ENCODE measurements around the gene DNAJC30. TPM values are rescaled to one million over a fixed set of nuclear protein-coding genes. Genes with fewer than 3 reads are reported as not detected.

DNAJC30 gene
- polyA plus RNA-seq, 5 donors, result 8.1 to 10.5 (median 9.0) TPM

DNA sequence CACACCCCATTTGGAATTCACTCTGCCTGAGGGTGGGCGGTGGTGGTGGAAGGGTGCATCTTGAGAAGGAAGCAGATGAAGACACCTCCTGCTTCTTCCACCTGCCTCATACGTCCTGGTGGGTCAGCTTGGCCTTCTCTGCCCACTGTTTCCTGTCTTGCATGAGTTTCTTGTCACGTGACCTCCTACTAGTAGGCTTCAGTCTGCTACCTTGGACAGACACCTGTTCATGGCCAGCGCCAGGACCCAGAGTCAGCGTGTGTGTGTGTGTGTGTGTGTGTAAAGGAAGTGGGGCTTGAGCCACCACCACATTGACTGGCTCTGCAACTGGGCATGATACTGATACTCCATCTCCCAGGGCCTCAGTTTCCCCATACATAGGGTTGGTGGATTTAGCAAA, 32.7 kb downstream of the DNAJC30 start:
- DNase-seq, result no peak

DNA sequence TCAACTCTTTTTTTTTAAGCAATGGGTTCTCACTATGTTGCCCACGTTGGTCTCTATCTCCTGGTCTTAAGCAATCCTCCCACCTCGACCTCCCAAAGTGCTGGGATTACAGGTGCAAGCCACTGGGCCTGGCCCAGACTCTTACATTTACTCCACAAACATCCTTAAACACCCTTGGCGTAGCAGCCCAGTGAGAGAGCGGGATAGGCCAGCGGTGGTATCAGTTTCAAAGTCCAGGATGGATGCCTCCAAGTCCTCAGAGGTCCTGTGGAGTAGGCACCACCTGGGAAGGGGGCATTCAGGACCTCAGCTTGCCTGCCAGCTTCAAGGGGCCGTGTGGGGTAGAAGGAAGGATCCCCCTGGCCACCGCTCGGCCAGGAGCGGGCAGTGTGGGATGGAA, 33.7 kb downstream of the DNAJC30 start:
- no peak for DNase-seq

DNA sequence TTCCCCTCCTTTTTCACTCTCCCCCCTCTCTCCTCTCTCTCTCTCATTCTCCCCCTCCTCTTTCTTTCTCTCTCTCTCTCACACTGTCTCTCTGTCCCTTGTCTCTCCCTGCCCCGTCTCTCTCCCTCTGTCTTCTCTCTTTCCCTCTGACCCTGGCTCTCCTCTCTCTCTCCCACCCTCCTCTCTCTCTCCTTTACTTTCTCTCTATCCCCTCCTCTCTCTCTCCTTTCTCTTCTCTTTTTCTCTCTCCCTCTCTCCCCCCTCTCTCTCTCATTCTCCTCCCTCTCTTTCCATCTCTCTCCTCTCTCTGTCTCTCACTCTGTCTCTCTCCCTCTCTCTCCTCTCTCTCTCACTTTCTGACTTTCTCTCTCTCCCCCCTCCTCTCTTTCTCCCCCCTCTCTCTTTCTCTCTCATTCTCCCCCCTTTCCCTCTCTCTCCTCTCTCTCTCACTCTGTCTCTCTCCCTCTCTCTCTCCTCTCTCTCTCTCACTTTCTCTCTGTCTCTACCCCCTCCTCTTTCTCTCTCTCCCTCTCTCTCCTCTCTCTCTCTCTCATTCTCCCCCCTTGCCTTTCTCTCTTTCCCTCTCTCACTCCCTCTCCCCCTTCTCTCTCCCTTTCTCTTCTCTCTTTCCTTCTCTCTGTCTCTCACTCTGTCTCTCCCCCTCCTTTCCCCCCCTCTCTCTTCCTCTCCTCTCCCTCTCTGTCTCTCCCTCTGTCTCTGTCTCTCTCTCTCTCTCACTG, 34.5 kb downstream of the DNAJC30 start:
- no peak for DNase-seq

DNA sequence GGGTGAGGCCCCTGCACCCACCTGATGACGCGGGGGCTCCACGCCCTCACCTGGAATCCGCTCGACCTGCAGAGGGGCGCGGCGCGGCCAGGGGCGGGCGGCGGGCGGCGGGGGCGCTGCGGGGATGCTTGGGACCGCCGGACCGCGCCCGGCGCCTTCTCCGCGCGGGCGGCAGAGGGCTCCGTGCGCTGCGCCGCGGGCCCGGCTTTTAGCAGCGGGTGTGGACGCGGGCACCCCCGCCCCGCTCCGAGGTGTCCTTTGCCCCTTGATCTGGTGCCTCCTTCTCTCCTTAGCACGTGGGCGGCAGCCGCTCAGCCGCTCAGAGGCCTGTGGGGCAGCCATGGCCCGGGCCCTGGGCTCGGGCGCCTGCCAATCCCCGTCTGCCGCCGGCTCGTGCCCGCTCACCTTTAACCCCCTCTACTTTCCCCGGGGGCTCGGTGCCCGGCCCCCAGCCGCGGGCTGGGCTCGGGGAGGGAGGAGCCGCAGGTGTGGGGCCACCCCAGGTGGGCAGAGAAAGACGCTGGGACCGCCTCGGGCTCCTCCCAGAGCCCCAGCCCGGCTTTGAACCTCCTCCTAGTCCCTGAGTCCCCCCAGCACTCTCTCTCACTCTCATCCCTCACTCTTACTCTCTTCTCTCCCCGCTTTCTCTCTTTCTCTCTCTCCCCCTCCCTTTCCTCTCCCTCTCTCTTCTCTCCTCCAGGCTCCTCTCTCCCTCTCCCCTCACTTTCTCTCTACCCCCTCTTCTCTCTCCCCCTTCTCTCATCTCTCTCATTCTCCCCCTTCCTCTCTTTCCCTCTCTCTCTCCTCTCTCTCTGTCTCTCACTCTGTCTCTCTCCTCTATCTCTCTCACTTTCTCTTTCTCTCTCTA, 35.3 kb downstream of the DNAJC30 start:
- no peak for DNase-seq

DNA sequence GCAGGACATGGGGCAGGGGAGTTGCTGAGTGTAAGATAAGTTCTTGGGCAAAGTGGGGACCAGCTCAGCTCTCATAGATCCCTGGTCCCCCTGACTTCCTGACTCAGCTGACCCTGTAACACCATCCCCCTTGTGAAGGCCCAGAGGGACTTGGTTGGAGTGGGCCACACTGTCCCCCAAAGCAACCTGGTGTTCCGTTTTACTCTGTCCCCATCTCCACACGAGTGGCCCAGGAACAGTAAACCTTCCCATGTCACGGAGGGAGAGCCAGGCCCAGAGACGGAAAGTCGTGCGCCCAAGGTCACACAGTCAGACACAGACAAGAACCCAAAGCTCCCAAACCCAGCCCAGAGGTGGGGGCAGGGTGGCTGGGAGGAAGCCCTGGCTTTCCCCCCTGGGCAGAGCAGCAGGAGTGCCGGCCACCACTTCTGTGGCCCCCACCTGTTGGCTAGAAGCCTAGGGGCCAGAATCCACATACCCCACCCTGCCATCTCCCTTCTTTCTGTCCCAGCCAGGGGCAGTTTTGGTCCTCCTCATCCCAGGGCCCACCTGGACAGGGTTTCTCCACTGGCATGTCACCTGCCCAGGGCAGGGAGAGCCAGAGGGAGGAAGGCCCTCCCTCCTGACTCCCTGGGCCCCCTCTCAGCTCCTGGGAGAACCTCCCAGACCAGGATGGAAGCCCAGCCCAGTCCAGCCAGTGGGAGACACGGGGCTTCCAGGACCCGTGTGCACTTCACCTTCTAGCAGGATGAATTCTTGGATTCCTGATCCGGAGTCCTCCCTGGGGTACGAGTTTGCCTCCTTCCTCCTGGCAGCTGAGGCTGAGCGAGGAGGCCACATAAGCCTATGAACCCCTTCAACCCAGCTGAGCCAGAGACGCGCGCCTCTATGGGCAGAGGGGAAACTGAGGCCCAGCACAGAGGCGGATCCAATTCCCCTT, 36.2 kb downstream of the DNAJC30 start:
- no peak for DNase-seq

DNA sequence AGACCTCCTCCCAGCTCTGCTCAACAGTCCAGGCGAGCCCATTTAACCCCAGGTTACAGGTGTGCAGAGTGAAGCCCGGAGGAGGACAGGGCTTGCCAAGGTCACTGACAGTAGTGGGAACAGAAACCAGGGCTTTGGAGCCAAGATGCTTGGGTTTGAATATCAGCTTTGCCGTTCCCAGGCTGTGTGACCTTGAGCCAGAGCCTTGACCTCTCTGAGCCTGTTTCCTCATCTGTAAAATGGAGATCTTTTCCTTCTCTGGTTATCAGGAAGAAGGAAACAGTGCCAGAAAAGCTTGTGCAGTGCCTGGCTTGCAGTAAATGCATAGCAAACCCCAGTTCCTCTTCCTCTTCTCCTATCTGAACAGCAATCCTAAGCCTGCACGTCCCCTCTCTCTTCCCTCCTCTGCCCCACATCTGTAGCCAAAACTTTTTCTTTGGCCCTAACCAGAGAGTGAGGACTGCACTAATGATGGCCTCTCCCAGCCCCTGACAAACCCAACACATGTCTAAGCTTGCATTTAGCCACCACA, 37.5 kb downstream of the DNAJC30 start:
- DNase-seq, result no peak

DNA sequence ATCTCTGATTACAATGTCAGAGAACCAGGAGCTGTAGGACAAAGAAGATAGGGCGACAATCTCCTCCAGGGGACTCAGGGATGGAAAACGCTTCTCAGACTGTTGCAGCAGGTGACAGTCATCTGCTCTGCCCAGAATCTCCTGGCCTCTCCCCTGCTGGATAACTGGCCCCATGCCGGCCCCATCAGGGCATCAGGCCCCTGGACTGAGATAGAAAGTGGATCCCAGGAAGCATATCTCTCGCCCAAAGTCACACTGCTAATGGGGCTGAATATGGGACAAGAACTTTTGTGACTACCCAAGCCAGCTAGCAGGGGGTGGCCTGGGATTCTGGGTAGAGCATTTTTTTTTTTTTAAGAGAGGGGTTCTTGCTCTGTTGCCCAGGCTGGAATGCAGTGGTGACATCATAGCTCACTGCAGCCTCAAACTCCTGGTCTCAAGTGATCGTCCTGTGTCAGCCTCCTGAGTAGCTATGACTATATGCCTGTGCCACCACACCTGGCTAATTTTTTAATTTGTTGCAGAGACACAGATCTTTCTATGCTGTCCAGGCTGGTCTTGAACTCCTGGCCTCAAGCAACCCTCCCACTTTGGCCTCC, 38.5 kb downstream of the DNAJC30 start:
- no peak for DNase-seq

DNA sequence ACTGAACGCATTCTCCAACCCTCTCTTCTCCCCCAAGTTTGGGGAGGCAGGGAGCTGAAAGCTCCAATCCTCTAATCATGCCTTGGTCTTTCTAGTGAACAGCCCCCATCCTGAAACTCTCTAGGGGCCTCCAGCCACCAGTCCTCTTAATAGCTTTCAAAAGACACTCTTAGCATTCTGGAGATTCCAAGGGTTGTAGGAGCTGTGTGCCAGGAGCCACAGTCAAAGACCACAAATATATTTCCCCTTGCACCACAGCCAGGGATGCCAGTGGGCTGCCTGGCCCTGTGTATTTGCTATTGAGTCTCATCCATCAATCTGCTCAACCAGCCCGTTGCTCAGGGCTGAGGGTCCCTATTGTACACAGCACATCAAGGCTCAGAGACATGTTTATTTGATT, 40.4 kb downstream of the DNAJC30 start:
- DNase-seq, result no peak

DNA sequence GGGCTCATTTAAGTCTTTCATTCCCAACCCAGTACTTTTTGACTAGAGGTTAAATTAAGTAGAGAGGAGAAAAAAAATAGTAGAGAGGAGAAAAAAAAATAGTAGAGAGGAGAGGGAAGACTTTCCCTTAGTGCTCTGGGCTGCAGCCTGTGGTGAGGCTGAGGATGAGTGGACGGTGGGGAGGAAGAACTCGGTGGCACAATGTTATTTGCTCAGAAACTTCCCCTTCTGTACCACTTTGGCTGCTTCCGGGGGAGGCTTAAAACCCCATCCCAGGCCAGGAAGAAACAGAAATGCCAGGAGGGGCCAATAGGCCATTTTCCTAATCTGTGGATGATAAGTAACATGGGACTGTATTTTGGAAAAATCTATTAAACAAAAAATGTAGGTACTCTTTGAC, 44.3 kb downstream of the DNAJC30 start:
- no peak for DNase-seq

DNA sequence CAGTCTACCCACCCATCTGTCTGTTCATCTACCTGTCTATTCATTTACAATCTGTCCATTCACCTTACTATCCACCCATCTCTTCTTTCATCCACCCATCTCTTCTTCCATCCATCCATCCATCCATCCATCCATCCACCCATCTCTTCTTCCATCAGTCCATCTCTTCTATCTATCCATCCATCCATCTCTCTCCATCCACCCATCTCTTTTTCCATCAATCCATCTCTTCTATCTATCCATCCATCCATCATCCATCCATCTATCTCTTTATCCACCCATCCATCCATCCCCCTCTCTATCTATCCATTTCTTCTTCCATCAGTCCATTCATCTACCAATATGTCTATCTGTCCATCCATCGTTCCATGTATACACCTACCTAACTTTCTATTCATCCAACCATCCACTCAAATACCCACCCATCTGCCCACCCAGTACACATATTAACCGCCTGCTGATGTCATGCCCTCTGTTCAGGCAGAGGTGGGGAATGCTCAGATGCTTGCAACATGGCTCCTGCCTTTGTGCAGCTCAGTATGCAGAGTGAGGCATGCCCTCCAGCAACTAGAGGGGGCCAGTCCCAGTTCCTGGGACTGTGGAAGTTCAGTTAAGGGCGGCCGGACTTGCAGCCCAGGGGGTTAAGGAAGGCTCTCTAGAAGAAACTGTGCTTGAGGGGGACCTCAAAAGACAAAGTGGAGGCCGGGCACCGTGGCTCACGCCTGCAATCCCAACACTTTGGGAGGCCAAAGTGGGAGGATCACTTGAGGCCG, 47.6 kb downstream of the DNAJC30 start:
- DNase-seq, result no peak

DNA sequence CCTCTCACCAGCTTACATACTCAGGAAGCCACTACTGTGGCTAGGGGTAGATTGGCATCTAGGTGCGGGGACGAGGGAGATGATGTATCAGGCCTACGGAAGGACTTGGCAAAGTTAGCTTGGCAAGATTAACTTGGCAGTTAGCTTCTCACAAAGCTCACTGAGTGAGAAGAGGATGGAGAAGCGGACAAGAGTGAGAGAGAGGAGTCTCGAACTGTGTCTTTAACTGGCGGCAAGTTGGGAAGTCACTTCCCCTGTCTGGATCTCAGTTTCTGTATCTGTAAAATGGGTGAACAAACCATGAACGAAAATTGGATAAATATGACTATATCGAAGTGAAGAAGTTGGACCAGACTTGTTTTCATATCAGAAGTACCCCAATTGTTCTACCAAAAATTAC, 49.4 kb downstream of the DNAJC30 start:
- DNase-seq, result no peak

DNA sequence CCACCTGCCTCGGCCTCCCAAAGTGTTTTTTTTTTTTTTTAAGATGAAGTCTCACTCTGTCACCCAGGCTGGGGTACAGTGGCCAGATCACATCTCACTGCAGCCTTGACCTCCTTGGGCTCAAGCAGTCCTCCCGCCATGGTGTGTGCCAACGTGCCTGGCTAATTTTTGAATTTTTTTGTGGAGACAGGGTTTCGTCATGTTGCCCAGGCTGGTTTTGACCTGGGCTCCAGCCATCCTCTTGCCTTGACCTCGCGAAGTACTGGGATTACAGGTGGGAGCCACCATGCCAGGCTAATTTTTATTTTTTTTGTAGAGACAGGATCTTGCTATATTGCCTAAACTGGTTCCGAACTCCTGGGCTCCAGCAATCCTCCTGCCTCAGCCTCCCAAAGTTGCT, 49.9 kb downstream of the DNAJC30 start:
- no peak for DNase-seq

DNA sequence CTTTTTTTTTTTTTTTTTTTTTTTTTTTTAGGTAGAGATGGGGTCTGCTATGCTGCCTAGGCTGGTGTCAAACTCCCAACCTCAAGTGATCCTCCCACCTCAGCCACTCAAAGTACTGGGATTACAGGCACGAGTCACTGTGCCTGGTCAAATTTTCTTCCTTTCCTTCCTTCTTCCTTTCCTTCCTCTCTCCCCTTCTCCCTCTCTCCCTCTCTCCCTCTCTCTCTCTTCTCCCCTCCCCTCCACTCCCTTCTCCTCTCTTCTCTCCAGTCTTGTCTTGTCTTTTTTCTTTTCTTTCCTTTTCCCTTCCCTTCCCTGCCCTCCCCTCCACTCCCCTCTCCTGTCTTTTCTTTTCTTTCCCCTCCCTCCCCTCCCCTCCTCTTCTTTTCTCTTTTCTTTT, 51.7 kb downstream of the DNAJC30 start:
- DNase-seq, result no peak

Other genes with a start within 250 kb of the DNAJC30 start
- gene FZD9, start 249.7 kb downstream of the DNAJC30 start, polyA plus RNA-seq (ENCODE audit: insufficient read depth in 1 of 5, insufficient read length in 5 of 5, low replicate concordance in 1 of 5), result 1 to 10 TPM in 1 of 5 donors, under 1 TPM in 4; 0.38 to 1.9 (median 0.72) TPM
- 10 to 100 TPM; 59.0 to 76.0 (median 71.8) TPM for gene BAZ1B, start 161.2 kb downstream of the DNAJC30 start, polyA plus RNA-seq (ENCODE audit: insufficient read depth in 1 of 5, insufficient read length in 5 of 5, low replicate concordance in 1 of 5)
- 10 to 100 TPM; 29.2 to 43.2 (median 30.9) TPM for gene BCL7B, start 125.8 kb downstream of the DNAJC30 start, polyA plus RNA-seq (ENCODE audit: insufficient read depth in 1 of 5, insufficient read length in 5 of 5, low replicate concordance in 1 of 5)
- gene TBL2, start 104.9 kb downstream of the DNAJC30 start, polyA plus RNA-seq (ENCODE audit: insufficient read depth in 1 of 5, insufficient read length in 5 of 5, low replicate concordance in 1 of 5), result 10 to 100 TPM; 36.9 to 41.9 (median 39.6) TPM
- gene MLXIPL, start 58.9 kb downstream of the DNAJC30 start, polyA plus RNA-seq (ENCODE audit: insufficient read depth in 1 of 5, insufficient read length in 5 of 5, low replicate concordance in 1 of 5), result 1 to 10 TPM; 1.6 to 6.0 (median 2.4) TPM
- gene VPS37D, start 15.6 kb downstream of the DNAJC30 start, polyA plus RNA-seq (ENCODE audit: insufficient read depth in 1 of 5, insufficient read length in 5 of 5, low replicate concordance in 1 of 5), result 10 to 100 TPM in 2 of 5 donors, 1 to 10 TPM in 3; 5.5 to 12.3 (median 8.2) TPM
- gene BUD23, start 144 bp upstream of the DNAJC30 start, polyA plus RNA-seq (ENCODE audit: insufficient read depth in 1 of 5, insufficient read length in 5 of 5, low replicate concordance in 1 of 5), result 10 to 100 TPM; 69.3 to 99.6 (median 83.6) TPM
- 10 to 100 TPM in 1 of 5 donors, 1 to 10 TPM in 4; 6.4 to 12.7 (median 9.4) TPM for gene STX1A, start 36.2 kb upstream of the DNAJC30 start, polyA plus RNA-seq (ENCODE audit: insufficient read depth in 1 of 5, insufficient read length in 5 of 5, low replicate concordance in 1 of 5)
- 10 to 100 TPM; 12.5 to 18.2 (median 13.5) TPM for gene ABHD11, start 55.3 kb upstream of the DNAJC30 start, polyA plus RNA-seq (ENCODE audit: insufficient read depth in 1 of 5, insufficient read length in 5 of 5, low replicate concordance in 1 of 5)
- 10 to 100 TPM in 4 of 5 donors, 1 to 10 TPM in 1; 10.0 to 31.1 (median 19.9) TPM for gene CLDN3, start 86.8 kb upstream of the DNAJC30 start, polyA plus RNA-seq (ENCODE audit: insufficient read depth in 1 of 5, insufficient read length in 5 of 5, low replicate concordance in 1 of 5)
- gene CLDN4, start 147.5 kb upstream of the DNAJC30 start, polyA plus RNA-seq (ENCODE audit: insufficient read depth in 1 of 5, insufficient read length in 5 of 5, low replicate concordance in 1 of 5), result 10 to 100 TPM; 65.3 to 98.7 (median 77.1) TPM
- 1 to 10 TPM; 2.1 to 8.6 (median 4.3) TPM for gene METTL27, start 159.1 kb upstream of the DNAJC30 start, polyA plus RNA-seq (ENCODE audit: insufficient read depth in 1 of 5, insufficient read length in 5 of 5, low replicate concordance in 1 of 5)
- under 1 TPM in 1 of 5 donors, not detected in 4; 0.24 TPM for gene TMEM270, start 177.7 kb upstream of the DNAJC30 start, polyA plus RNA-seq (ENCODE audit: insufficient read depth in 1 of 5, insufficient read length in 5 of 5, low replicate concordance in 1 of 5)

Measured in right lung (tissue), 5 donors.